Bronchial epithelial cell (primary cell): ENCODE results near the gene ASNSD1. TPM values are rescaled to one million over a fixed set of nuclear protein-coding genes. Genes with fewer than 3 reads are reported as not detected.
"Not testable (repeated sequence)": the region's sequence is repeated elsewhere in the genome, so short reads cannot be mapped to it uniquely, and the experiment has no call there.

ENCODE experiments used
- DNase-seq: peaks from one replicate; pipeline ENCODE4 v3.0.0-alpha.2; 2010; ENCODE audit warnings: low read depth
- FAIRE-seq: peaks from 2 replicates; lab custom pipeline; 2011; peaks lifted over from hg19 to GRCh38; lab: Jason Lieb, UNC
- H3K27me3 ChIP-seq: 2 replicates; pipeline ENCODE4 v1.5.1; 2011; ENCODE audit warnings: low read length; ENCODE audit not compliant: control insufficient read depth, insufficient read depth
- H3K36me3 ChIP-seq: 2 replicates; pipeline ENCODE4 v1.5.1; 2011; ENCODE audit warnings: low read length; ENCODE audit not compliant: control insufficient read depth, insufficient read depth
- H3K4me3 ChIP-seq: 2 replicates; pipeline ENCODE4 v1.5.1; 2011; ENCODE audit warnings: mild to moderate bottlenecking, low read depth, low read length, control low read depth
- CTCF ChIP-seq: IDR thresholded peaks from 2 replicates; pipeline ENCODE4 v1.5.1; 2011; ENCODE audit warnings: mild to moderate bottlenecking, moderate library complexity, low read length, control low read depth, inconsistent platforms; ENCODE audit not compliant: insufficient read depth, severe bottlenecking
- total RNA-seq: library from RNA; depleted of rRNA; stranded (reverse); fragments of >200 nt; gene quantifications from 2 replicates; pipeline ENCODE4 v1.2.1, GENCODE V29; 2014

ASNSD1 gene
- total RNA-seq, 1 donor from 2014 or later, result 36.6 TPM

- no peak for DNase-seq
- Histone ChIP-seq H3K27me3 (no peaks in the 10 kb centered on the region), H3K4me3 (no peak overlapping the region), H3K36me3 (no peaks in the 10 kb centered on the region)
- FAIRE-seq, result no peak
- no peak for TF ChIP-seq CTCF
Observed at GRCh38 chr2:189681903-189682302, 20.6 kb downstream of the ASNSD1 start.

GRCh38 chr2:189683348-189683747, 22.1 kb downstream of the ASNSD1 start:
- Histone ChIP-seq H3K4me3 (no peak overlapping the region), H3K36me3 (no peaks in the 10 kb centered on the region), H3K27me3 (no peaks in the 10 kb centered on the region)
- TF ChIP-seq CTCF, result no peak
- DNase-seq, result peak; percentile 64
- FAIRE-seq, result peak; percentile 89

GRCh38 chr2:189684811-189685210, 23.6 kb downstream of the ASNSD1 start:
- Histone ChIP-seq H3K27me3 (no peaks in the 10 kb centered on the region), H3K36me3 (no peaks in the 10 kb centered on the region), H3K4me3 (no peak overlapping the region)
- DNase-seq (no peak), FAIRE-seq (no peak)
- TF ChIP-seq CTCF, result no peak

GRCh38 chr2:189685540-189686229, 24.4 kb downstream of the ASNSD1 start:
- DNase-seq, result peak; percentile 30
- no peak for FAIRE-seq
- H3K27me3 ChIP-seq, result no peaks in the 10 kb centered on the region
- no peak for TF ChIP-seq CTCF
- H3K4me3 ChIP-seq, result no peak overlapping the region
- no peaks in the 10 kb centered on the region for H3K36me3 ChIP-seq

GRCh38 chr2:189687796-189688195, 26.5 kb downstream of the ASNSD1 start:
- not testable (repeated sequence) for DNase-seq, H3K4me3 ChIP-seq, FAIRE-seq, H3K27me3 ChIP-seq, H3K36me3 ChIP-seq

- FAIRE-seq, result no peak
- no peaks in the 10 kb centered on the region for H3K27me3 ChIP-seq
- H3K36me3 ChIP-seq, result no peaks in the 10 kb centered on the region
- no peak overlapping the region for H3K4me3 ChIP-seq
- TF ChIP-seq CTCF, result no peak
- DNase-seq, result no peak
Observed at GRCh38 chr2:189696223-189696622, 35.0 kb downstream of the ASNSD1 start.
